ENCODE data around the gene CABP2. TPM values are rescaled to one million over a fixed set of nuclear protein-coding genes. Genes with fewer than 3 reads are reported as not detected.
"Not testable (repeated sequence)": the region's sequence is repeated elsewhere in the genome, so short reads cannot be mapped to it uniquely, and the experiment has no call there.

Gene CABP2
- total RNA-seq, 4 donors from 2014 or later = not detected

DNA sequence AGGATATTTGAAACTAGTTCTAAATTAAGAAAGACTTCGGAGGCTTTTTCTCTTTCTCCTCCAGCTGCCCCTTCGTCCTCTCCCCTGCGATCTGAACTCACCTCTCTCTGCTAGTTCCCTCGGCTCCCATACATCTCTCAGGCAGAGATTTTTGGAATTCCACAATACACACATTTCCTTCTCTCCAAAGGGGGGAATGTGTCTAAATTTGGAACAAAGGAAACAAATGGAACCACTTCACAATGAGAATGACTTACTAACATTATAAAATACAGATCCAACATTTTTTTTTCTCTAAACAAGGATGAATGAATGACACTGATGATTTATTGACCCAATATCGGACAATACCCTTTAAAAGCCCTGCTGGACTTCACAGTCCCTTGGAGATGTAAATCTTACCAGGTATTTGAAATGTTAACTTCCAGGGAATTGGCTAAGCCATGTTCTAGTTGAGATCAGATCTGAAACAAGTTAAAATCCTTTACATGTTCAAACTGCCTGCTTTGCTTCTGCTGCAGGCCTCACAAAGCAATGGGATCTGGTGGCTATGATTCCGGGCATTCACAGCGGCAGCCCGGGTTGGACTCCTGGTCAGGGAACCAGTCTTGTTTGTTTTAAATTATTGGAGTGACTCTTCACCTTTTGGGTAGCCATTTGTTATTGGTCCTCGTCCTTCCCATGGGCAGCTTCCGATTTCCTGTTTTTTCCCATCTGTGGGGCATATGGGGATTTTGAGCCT is 39.9 kb upstream of the CABP2 start:
- Histone ChIP-seq H3K4me1 (peaks cover 0 to 6% (median 0%) of the 10 kb centered on the region in 4 donors), H3K27ac (no peak overlapping the region), H3K27me3 (no peaks in the 10 kb centered on the region), H3K36me3 (no peaks in the 10 kb centered on the region), H3K9me3 (no peaks in the 10 kb centered on the region), H3K4me3 (no peak overlapping the region)
- no peak for DNase-seq
- TF ChIP-seq POLR2A (IDR thresholded peaks at IDR 0.05) (no peak), CTCF (IDR thresholded peaks at IDR 0.05) (no peak)

- Histone ChIP-seq H3K4me1 (peaks cover 0 to 6% (median 0%) of the 10 kb centered on the region in 4 donors), H3K9me3 (no peaks in the 10 kb centered on the region), H3K27ac (no peak overlapping the region), H3K4me3 (no peak overlapping the region), H3K36me3 (no peaks in the 10 kb centered on the region), H3K27me3 (no peaks in the 10 kb centered on the region)
- no peak for TF ChIP-seq POLR2A (IDR thresholded peaks at IDR 0.05)
- TF ChIP-seq CTCF (IDR thresholded peaks at IDR 0.05) = no peak
- DNase-seq = no peak
These were observed 38.8 kb upstream of the CABP2 start for GRCh38 chr11:67561971-67562619.

- H3K27ac ChIP-seq = peak overlapping the region in 2 of 4 donors; percentile 44 to 77
- no peak for TF ChIP-seq POLR2A (IDR thresholded peaks at IDR 0.05)
- TF ChIP-seq CTCF (IDR thresholded peaks at IDR 0.05) = no peak
- no peaks in the 10 kb centered on the region for H3K27me3 ChIP-seq
- no peaks in the 10 kb centered on the region for H3K4me1 ChIP-seq
- DNase-seq = peak in 2 of 3 donors; percentile 59 to 62
- peak overlapping the region in 2 of 4 donors; percentile 19 to 28 for H3K4me3 ChIP-seq
- H3K36me3 ChIP-seq = no peaks in the 10 kb centered on the region
- no peaks in the 10 kb centered on the region for H3K9me3 ChIP-seq
These were observed 35.0 kb upstream of the CABP2 start for GRCh38 chr11:67558084-67558772.

DNA sequence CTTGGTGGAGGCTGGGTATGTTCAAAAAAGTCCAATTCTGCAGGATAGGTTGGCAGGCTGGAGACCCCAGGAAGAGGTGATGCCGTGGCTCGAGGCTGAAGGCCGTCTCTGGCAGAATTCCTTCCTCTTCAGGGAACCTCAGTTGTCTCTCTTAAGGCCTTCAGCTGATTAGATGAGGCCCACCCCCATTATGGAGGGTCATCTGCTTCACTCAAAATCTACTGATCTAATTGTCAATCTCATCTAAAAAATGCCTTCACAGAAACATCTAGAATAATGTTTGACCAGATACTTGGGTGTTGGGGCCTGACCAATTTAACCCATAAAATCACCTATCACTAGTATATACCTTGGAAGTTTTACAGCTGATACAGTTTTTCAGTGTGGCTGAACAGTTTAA is 33.0 kb upstream of the CABP2 start:
- DNase-seq = no peak

DNA sequence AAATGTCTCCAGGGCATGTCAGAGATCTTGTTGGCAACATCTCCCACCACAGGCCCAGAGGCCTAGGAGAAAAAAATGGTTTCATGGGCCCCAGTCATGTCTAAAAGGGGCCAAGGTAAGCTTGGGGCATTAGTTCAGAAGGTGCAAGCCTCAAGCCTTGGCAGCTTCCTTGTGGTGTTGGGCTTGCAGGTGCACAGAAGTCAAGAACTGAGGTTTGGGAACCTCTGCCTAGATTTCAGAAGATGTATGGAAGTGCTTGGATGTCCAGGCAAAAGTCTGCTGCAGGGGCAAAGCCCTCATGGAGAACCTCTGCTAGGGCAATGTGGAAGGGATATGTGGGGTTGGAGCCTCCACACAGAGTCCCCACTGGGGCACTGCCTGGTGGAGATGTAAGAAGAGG is 28.5 kb upstream of the CABP2 start:
- H3K36me3 ChIP-seq, DNase-seq, H3K4me3 ChIP-seq, H3K4me1 ChIP-seq, H3K9me3 ChIP-seq, H3K27me3 ChIP-seq, H3K27ac ChIP-seq: not testable (repeated sequence)

More for the DNA sequence above, 33.0 kb upstream of the CABP2 start:
- H3K4me3 ChIP-seq = no peak overlapping the region
- H3K4me1 ChIP-seq = no peaks in the 10 kb centered on the region
- no peak for TF ChIP-seq CTCF (IDR thresholded peaks at IDR 0.05)
- TF ChIP-seq POLR2A (IDR thresholded peaks at IDR 0.05) = no peak
- no peaks in the 10 kb centered on the region for H3K27me3 ChIP-seq
- no peaks in the 10 kb centered on the region for H3K9me3 ChIP-seq
- no peak overlapping the region for H3K27ac ChIP-seq
- no peaks in the 10 kb centered on the region for H3K36me3 ChIP-seq

- H3K36me3 ChIP-seq = no peaks in the 10 kb centered on the region
- TF ChIP-seq CTCF (IDR thresholded peaks at IDR 0.05) (no peak), POLR2A (IDR thresholded peaks at IDR 0.05) (no peak)
- H3K27me3 ChIP-seq = no peaks in the 10 kb centered on the region
- H3K9me3 ChIP-seq = no peaks in the 10 kb centered on the region
- H3K4me1 ChIP-seq = no peaks in the 10 kb centered on the region
- H3K4me3 ChIP-seq = no peak overlapping the region
- no peak overlapping the region for H3K27ac ChIP-seq
- DNase-seq = no peak
These were observed 27.9 kb upstream of the CABP2 start for GRCh38 chr11:67551127-67551526.

Measured in Peyer's patch (tissue), 4 donors.